ENCODE data around the gene SMIM20. TPM values are rescaled to one million over a fixed set of nuclear protein-coding genes. Genes with fewer than 3 reads are reported as not detected.
A peak's percentile ranks its signal among the peaks of the same experiment; 100 is the strongest.

The SMIM20 gene
- total RNA-seq, 2 experiments from 2014 or later = 44.0 to 53.8 TPM

GRCh38 chr4:25970691-25971432, 56.8 kb downstream of the SMIM20 start:
- CTCF ChIA-PET (ENCODE audit: unreplicated experiment) = interaction anchor here (0.7 to 1.3 kb wide), 2 partner anchors 18 to 1859 kb away, joined by 3 to 4 read pairs; no protein-coding TSS in a partner anchor
- Histone ChIP-seq H3K27ac (ENCODE audit: low read depth, low read length, poor library complexity, severe bottlenecking) (no peak overlapping the region), H4K20me1 (ENCODE audit: insufficient read depth, low read length) (no peaks in the 10 kb centered on the region), H3K9me2 (ENCODE audit: insufficient read depth, low read length) (no peaks in the 10 kb centered on the region), H3K4me3 (ENCODE audit: low read depth, low read length, poor library complexity, severe bottlenecking) (no peak overlapping the region), H3K79me2 (ENCODE audit: insufficient read depth, low read depth, low read length) (no peaks in the 10 kb centered on the region), H2AFZ (ENCODE audit: low read length) (peak overlapping the region; percentile 75; the same call in 1 of the 2 replicates), H3K36me3 (ENCODE audit: insufficient read depth, low read length) (no peaks in the 10 kb centered on the region), H3K4me2 (ENCODE audit: low read length) (no peak overlapping the region), H3K4me1 (ENCODE audit: insufficient read depth, low read length, poor library complexity, severe bottlenecking) (peaks cover 41% of the 10 kb centered on the region), H3K9me3 (ENCODE audit: low read length) (no peaks in the 10 kb centered on the region)
- TF ChIP-seq EZH2phosphoT487 (IDR thresholded peaks at IDR 0.05; ENCODE audit: borderline replicate concordance, low read depth, low read length) (no peak), CTCF (conservative IDR thresholded peaks at IDR 0.05; ENCODE audit: low read length) (no peak)
- no TSS peak for BruUV-seq (replicated peaks)
- POLR2A ChIA-PET = interaction anchor here (0.6 to 1.8 kb wide), 5 partner anchors 9 to 1606 kb away, joined by 3 to 5 read pairs (median 3); partner anchors contain the start of gene SMIM20
- DNase-seq (ENCODE audit: low spot score) = no peak
- intact Hi-C loops (cut with micrococcal nuclease; ENCODE audit: unreplicated experiment) = no loop called here

- Histone ChIP-seq H3K9me2 (ENCODE audit: insufficient read depth, low read length) (no peaks in the 10 kb centered on the region), H3K36me3 (ENCODE audit: insufficient read depth, low read length) (no peaks in the 10 kb centered on the region), H3K4me3 (ENCODE audit: low read depth, low read length, poor library complexity, severe bottlenecking) (no peak overlapping the region), H3K4me1 (ENCODE audit: insufficient read depth, low read length, poor library complexity, severe bottlenecking) (peaks cover 41% of the 10 kb centered on the region), H3K79me2 (ENCODE audit: insufficient read depth, low read depth, low read length) (no peaks in the 10 kb centered on the region), H2AFZ (ENCODE audit: low read length) (no peak overlapping the region), H3K4me2 (ENCODE audit: low read length) (no peak overlapping the region), H4K20me1 (ENCODE audit: insufficient read depth, low read length) (no peaks in the 10 kb centered on the region), H3K9me3 (ENCODE audit: low read length) (no peaks in the 10 kb centered on the region), H3K27ac (ENCODE audit: low read depth, low read length, poor library complexity, severe bottlenecking) (no peak overlapping the region)
- no peak for TF ChIP-seq EZH2phosphoT487 (IDR thresholded peaks at IDR 0.05; ENCODE audit: borderline replicate concordance, low read depth, low read length)
- TF ChIP-seq CTCF (conservative IDR thresholded peaks at IDR 0.05; ENCODE audit: low read length) = no peak
- no peak for DNase-seq (ENCODE audit: low spot score)
- no TSS peak for BruUV-seq (replicated peaks)
- CTCF ChIA-PET (ENCODE audit: unreplicated experiment) = no interaction called here
- POLR2A ChIA-PET = interaction anchor here (1.1 to 1.3 kb wide), 2 partner anchors 15 to 17 kb away, joined by 3 to 4 read pairs; no protein-coding TSS in a partner anchor
- intact Hi-C loops (cut with micrococcal nuclease; ENCODE audit: unreplicated experiment) = no loop called here
Observed at GRCh38 chr4:25972366-25972765, 58.3 kb downstream of the SMIM20 start.
